Measurements from ENCODE around the gene RBM47.

Gene RBM47

GRCh38 chr4:40629401-40630334 lies at the start of gene RBM47:
Gene RBM47, minus strand, starts transcription at chr4:40629864. Its CDS starts 190,971 bp downstream, at chr4:40438893.
- TF ChIP-seq, protein P1, sequence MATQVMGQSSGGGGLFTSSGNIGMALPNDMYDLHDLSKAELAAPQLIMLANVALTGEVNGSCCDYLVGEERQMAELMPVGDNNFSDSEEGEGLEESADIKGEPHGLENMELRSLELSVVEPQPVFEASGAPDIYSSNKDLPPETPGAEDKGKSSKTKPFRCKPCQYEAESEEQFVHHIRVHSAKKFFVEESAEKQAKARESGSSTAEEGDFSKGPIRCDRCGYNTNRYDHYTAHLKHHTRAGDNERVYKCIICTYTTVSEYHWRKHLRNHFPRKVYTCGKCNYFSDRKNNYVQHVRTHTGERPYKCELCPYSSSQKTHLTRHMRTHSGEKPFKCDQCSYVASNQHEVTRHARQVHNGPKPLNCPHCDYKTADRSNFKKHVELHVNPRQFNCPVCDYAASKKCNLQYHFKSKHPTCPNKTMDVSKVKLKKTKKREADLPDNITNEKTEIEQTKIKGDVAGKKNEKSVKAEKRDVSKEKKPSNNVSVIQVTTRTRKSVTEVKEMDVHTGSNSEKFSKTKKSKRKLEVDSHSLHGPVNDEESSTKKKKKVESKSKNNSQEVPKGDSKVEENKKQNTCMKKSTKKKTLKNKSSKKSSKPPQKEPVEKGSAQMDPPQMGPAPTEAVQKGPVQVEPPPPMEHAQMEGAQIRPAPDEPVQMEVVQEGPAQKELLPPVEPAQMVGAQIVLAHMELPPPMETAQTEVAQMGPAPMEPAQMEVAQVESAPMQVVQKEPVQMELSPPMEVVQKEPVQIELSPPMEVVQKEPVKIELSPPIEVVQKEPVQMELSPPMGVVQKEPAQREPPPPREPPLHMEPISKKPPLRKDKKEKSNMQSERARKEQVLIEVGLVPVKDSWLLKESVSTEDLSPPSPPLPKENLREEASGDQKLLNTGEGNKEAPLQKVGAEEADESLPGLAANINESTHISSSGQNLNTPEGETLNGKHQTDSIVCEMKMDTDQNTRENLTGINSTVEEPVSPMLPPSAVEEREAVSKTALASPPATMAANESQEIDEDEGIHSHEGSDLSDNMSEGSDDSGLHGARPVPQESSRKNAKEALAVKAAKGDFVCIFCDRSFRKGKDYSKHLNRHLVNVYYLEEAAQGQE (IDR thresholded peaks at IDR 0.05; ENCODE audit: low read depth): no peak
- TF ChIP-seq CEBPB (IDR thresholded peaks at IDR 0.05) (peak; percentile 72), NFIC (IDR thresholded peaks at IDR 0.05) (peak; percentile 94), TAF1 (IDR thresholded peaks at IDR 0.05; ENCODE audit: low read depth) (peak; percentile 62; the same call in 1 of the 2 replicates), MAX (IDR thresholded peaks at IDR 0.05) (peak; percentile 53), FOXM1 (IDR thresholded peaks at IDR 0.05; ENCODE audit: borderline replicate concordance, low read depth) (no peak; the same call in 1 of the 2 replicates), USF1 (IDR thresholded peaks at IDR 0.05) (no peak; the same call in 1 of the 2 replicates), RAD21 (IDR thresholded peaks at IDR 0.05; ENCODE audit: low read depth) (0 out of 2 replicates have a peak, but pooled peaks have one; percentile 31), CREB1 (IDR thresholded peaks at IDR 0.05; ENCODE audit: low read depth) (no peak), EGR1 (IDR thresholded peaks at IDR 0.05) (no peak), TCF12 (IDR thresholded peaks at IDR 0.05; ENCODE audit: low read depth) (peak; percentile 84), EP300 (IDR thresholded peaks at IDR 0.05; ENCODE audit: borderline replicate concordance) (peak; percentile 79), ZBTB7A (IDR thresholded peaks at IDR 0.05; ENCODE audit: low read depth) (no peak; the same call in none of the 2 replicates), YY1 (IDR thresholded peaks at IDR 0.05; ENCODE audit: low read depth) (no peak), TEAD4 (IDR thresholded peaks at IDR 0.05) (peak; percentile 95)

GRCh38 chr4:40678421-40678820 lies 48.8 kb upstream of the RBM47 start:
- TF ChIP-seq ZBTB7A (IDR thresholded peaks at IDR 0.05; ENCODE audit: low read depth) (no peak), EGR1 (IDR thresholded peaks at IDR 0.05) (no peak), TCF12 (IDR thresholded peaks at IDR 0.05; ENCODE audit: low read depth) (no peak), YY1 (IDR thresholded peaks at IDR 0.05; ENCODE audit: low read depth) (no peak), NFIC (IDR thresholded peaks at IDR 0.05) (no peak), USF1 (IDR thresholded peaks at IDR 0.05) (no peak), FOXM1 (IDR thresholded peaks at IDR 0.05; ENCODE audit: borderline replicate concordance, low read depth) (no peak), TAF1 (IDR thresholded peaks at IDR 0.05; ENCODE audit: low read depth) (no peak), CEBPB (IDR thresholded peaks at IDR 0.05) (no peak), RAD21 (IDR thresholded peaks at IDR 0.05; ENCODE audit: low read depth) (no peak)

DNA sequence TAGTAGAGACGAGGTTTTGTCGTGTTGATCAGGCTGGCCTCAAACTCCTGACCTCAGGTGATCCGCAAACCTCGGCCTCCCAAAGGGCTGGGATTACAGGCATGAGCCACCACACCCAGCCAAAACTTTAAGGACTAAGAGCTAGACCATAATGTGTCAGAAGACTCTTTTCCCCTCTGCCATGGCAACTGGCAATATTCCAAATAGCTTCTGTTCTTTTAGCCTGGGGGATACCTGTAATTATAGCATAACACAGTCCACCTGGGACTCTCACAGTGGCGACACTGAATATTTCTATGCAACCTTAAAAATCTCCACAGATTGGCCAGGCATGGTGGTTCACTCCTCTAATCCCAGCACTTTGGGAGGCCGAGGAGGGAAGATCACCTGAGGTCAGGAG lies 45.5 kb upstream of the RBM47 start:
- TF ChIP-seq USF1 (IDR thresholded peaks at IDR 0.05) (no peak), TAF1 (IDR thresholded peaks at IDR 0.05; ENCODE audit: low read depth) (no peak)

DNA sequence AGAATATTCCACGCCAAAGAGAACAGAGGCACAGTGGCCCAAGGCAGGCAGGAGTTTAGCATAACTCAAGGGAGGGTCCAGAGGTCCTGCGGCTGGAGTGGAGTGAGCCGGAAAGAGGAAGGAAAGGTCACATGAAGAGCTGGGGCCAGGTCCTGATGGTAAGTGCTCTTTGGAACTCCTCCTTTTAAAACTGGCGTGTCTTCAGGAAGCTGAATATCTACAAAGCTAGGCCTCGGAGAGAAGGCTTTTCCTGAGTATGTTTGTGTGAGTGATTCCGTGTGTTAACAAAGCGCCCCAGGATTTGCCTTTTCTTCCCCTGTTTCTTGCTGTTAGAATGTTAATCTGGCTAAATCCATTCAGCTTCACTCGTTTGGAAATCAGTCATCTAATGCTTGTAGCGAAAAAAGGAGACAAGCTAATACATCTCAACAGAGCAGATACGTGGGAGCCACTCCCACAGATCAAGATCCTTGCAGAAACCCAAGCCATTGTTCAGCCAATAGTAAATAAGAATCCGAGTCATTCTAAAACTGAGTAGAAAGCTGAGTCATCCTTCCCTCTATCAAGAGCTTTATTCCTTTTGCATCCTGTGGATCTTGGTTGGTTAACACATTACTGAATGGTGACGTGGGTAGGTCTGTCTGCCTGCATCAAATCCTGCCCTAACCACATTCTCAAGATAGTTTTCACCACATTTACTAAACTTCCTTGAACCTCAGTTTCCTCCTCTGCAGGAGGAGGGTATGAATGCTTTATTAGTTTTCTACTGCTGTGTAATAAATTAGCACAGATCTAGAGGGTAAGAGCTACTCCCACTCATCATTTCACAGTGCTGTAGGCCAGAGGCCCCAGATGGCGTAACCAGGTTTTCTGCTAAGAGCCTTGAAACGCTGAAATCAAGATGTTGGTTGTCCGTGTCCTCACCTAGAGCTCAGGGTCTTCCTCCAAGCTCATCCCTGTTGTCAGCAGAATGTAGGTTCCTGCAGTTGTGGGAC lies 43.2 kb upstream of the RBM47 start:
- TF ChIP-seq USF1 (IDR thresholded peaks at IDR 0.05) (no peak), TEAD4 (IDR thresholded peaks at IDR 0.05) (peak; percentile 46; the same call in 1 of the 2 replicates), MAX (IDR thresholded peaks at IDR 0.05) (no peak), FOXM1 (IDR thresholded peaks at IDR 0.05; ENCODE audit: borderline replicate concordance, low read depth) (no peak), EGR1 (IDR thresholded peaks at IDR 0.05) (no peak)

- no peak for TF ChIP-seq EGR1 (IDR thresholded peaks at IDR 0.05)
- TF ChIP-seq TCF12 (IDR thresholded peaks at IDR 0.05; ENCODE audit: low read depth): no peak
- no peak for TF ChIP-seq RAD21 (IDR thresholded peaks at IDR 0.05; ENCODE audit: low read depth)
- no peak for TF ChIP-seq CREB1 (IDR thresholded peaks at IDR 0.05; ENCODE audit: low read depth)
- no peak for TF ChIP-seq YY1 (IDR thresholded peaks at IDR 0.05; ENCODE audit: low read depth)
- TF ChIP-seq EP300 (IDR thresholded peaks at IDR 0.05; ENCODE audit: borderline replicate concordance): no peak
- no peak for TF ChIP-seq TEAD4 (IDR thresholded peaks at IDR 0.05)
- TF ChIP-seq FOXM1 (IDR thresholded peaks at IDR 0.05; ENCODE audit: borderline replicate concordance, low read depth): no peak
- TF ChIP-seq, protein P1 (IDR thresholded peaks at IDR 0.05; ENCODE audit: low read depth): no peak
- no peak for TF ChIP-seq TAF1 (IDR thresholded peaks at IDR 0.05; ENCODE audit: low read depth)
- no peak for TF ChIP-seq MAX (IDR thresholded peaks at IDR 0.05)
- no peak for TF ChIP-seq USF1 (IDR thresholded peaks at IDR 0.05)
- no peak for TF ChIP-seq NFIC (IDR thresholded peaks at IDR 0.05)
- no peak for TF ChIP-seq ZBTB7A (IDR thresholded peaks at IDR 0.05; ENCODE audit: low read depth)
- TF ChIP-seq CEBPB (IDR thresholded peaks at IDR 0.05): no peak
These were observed 39.8 kb upstream of the RBM47 start for GRCh38 chr4:40669504-40669903.
